ENCODE data around the gene GAS6. TPM values are rescaled to one million over a fixed set of nuclear protein-coding genes. Genes with fewer than 3 reads are reported as not detected.

Gene GAS6
- total and polyA plus RNA-seq, 2 experiments from 2014 or later, result 91.8 to 112 TPM

DNA sequence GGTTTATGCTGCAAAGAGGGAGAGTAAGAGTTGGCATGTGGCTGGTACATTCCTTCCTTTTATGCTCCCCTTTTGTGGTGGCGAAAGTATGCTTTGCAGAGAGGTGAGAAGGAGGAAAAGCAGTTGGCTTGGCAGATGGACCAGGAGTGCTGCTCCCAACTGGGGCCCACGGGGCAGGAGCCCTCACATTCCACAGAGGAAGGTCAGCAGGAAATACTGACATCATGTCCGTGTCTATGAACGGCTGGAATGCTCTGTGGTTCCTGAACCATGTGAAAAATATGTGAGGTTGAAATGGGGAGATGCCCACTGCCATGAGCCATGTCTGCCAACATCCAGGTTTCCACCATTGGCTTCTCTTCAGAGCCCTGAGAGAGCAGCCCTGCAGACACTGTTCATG lies 33.3 kb upstream of the GAS6 start:
- Histone ChIP-seq H3K4me1 (ENCODE audit: low read depth) (no peaks in the 10 kb centered on the region), H3K27ac (no peak overlapping the region), H3K36me3 (no peaks in the 10 kb centered on the region), H3K4me3 (no peak overlapping the region), H3K27me3 (no peaks in the 10 kb centered on the region), H3K9me3 (ENCODE audit: low read depth) (no peaks in the 10 kb centered on the region)
- TF ChIP-seq, protein P1, sequence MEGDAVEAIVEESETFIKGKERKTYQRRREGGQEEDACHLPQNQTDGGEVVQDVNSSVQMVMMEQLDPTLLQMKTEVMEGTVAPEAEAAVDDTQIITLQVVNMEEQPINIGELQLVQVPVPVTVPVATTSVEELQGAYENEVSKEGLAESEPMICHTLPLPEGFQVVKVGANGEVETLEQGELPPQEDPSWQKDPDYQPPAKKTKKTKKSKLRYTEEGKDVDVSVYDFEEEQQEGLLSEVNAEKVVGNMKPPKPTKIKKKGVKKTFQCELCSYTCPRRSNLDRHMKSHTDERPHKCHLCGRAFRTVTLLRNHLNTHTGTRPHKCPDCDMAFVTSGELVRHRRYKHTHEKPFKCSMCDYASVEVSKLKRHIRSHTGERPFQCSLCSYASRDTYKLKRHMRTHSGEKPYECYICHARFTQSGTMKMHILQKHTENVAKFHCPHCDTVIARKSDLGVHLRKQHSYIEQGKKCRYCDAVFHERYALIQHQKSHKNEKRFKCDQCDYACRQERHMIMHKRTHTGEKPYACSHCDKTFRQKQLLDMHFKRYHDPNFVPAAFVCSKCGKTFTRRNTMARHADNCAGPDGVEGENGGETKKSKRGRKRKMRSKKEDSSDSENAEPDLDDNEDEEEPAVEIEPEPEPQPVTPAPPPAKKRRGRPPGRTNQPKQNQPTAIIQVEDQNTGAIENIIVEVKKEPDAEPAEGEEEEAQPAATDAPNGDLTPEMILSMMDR (IDR thresholded peaks at IDR 0.05; ENCODE audit: low read depth, low read length), result no peak
- DNase-seq (ENCODE audit: low read depth in 1 of 2, low spot score in 1 of 2), result peak in 1 of 2 donors; percentile 91

DNA sequence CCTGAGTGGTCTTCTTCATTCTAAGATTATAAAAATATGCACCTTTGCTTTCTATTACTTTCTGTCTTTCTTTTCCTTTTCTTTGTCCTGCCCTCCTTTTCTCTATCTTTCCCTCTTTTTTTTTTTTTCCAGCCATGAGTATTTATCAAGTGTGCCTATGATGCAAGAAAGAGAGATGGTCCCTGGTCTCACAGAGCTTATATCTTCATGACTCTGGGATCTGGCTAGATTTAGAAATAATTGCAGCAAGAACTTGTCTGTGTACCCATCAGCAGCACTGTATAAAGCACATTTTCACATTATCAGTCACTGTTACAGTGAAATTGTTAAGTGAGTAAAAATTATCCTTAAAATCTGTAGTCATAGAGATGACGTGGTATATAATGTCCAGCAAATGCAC lies 31.6 kb upstream of the GAS6 start:
- H3K4me1 ChIP-seq (ENCODE audit: low read depth), result peaks cover 3% of the 10 kb centered on the region
- no peaks in the 10 kb centered on the region for H3K9me3 ChIP-seq (ENCODE audit: low read depth)
- no peaks in the 10 kb centered on the region for H3K36me3 ChIP-seq
- no peak overlapping the region for H3K27ac ChIP-seq
- no peaks in the 10 kb centered on the region for H3K27me3 ChIP-seq
- H3K4me3 ChIP-seq, result no peak overlapping the region
- TF ChIP-seq, protein P1 (IDR thresholded peaks at IDR 0.05; ENCODE audit: low read depth, low read length), result no peak
- DNase-seq (ENCODE audit: low read depth in 1 of 2, low spot score in 1 of 2), result peak in 1 of 2 donors; percentile 28

DNA sequence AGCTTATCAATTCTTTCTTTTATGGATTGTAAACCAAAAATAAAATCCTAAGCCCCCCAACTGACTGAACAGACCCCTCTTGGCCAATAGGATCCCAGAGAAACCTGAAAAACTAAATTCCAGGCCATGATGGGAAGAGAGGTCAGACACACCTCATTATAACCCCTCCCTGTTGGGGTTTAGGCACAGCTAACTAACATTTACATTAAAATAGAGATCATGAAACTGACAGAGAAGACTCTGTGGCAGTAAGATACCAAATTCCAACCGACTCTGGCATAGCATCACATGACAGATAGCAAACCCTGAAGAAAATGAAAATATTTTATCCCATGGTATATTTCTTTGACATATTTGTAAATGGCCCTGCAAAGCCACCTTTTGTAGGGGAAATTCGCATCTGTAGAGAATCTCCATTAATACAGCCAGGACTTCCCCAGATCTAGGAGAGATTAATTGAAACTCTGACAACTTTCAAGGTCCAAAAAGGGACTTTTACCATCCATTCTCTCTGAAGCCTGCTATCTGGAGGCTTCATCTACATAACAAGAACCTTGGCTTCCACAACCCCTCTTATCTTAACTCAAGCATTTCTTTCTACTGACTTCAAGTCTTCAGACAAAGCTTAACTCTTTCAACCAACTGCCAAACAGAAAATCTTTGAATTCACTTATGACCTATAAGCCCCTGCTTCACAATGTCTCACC lies 27.1 kb upstream of the GAS6 start:
- no peaks in the 10 kb centered on the region for H3K27me3 ChIP-seq
- peaks cover 3% of the 10 kb centered on the region for H3K4me1 ChIP-seq (ENCODE audit: low read depth)
- DNase-seq (ENCODE audit: low read depth in 1 of 2, low spot score in 1 of 2), result no peak
- TF ChIP-seq, protein P1 (IDR thresholded peaks at IDR 0.05; ENCODE audit: low read depth, low read length), result no peak
- H3K36me3 ChIP-seq, result no peaks in the 10 kb centered on the region
- H3K9me3 ChIP-seq (ENCODE audit: low read depth), result no peaks in the 10 kb centered on the region
- no peak overlapping the region for H3K4me3 ChIP-seq
- no peak overlapping the region for H3K27ac ChIP-seq

DNA sequence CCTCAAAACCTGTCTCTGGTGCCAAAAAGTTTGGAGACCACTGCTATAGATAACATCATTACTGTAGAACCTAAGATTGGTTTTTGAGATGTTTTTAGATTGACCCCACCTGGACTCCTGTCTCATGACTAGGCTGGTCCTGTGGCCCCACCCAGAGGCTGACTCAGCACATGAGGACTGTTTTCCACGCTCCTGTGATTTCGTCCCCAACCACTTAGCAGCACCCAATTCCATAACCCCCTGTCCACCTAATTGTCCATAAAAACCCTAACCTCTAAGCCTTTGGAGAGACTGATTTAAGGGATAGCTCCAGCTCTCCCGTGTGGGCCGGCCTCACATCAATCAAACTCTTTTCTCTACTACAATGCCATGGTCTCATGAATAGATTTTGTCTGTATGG lies 25.6 kb upstream of the GAS6 start:
- Histone ChIP-seq H3K36me3 (no peaks in the 10 kb centered on the region), H3K9me3 (ENCODE audit: low read depth) (no peaks in the 10 kb centered on the region), H3K27me3 (no peaks in the 10 kb centered on the region), H3K4me3 (no peak overlapping the region), H3K27ac (no peak overlapping the region), H3K4me1 (ENCODE audit: low read depth) (peaks cover 16% of the 10 kb centered on the region)
- TF ChIP-seq, protein P1 (IDR thresholded peaks at IDR 0.05; ENCODE audit: low read depth, low read length), result no peak
- no peak for DNase-seq (ENCODE audit: low read depth in 1 of 2, low spot score in 1 of 2)

DNA sequence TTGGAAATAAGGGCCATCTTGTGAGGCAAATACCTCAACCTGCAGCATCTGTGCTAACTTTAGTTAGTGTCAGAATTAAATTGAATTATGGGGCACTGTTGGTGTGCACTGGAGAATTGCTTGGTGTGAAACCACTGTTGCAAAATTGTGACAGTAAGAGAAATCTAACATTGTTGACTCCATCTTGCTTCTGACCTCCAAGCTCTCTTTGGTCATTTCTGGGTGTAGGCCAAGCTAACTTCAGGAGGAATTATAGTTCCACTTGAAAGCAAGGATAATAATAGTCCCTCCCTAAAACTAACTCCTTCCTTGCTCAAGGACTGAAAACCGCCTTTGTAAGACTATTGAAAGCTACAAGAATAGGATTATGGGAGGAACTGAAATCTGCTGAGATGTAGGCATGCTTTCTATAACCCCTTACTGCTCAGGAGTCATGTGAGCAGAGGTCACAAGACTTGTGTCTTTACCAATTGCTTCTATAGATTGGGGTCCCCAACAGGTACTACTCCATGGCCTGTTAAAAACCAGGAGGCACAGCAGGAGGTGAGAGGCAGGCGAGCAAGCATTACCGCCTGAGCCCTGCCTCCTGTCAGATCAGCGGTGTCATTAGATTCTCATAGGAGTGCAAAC lies 24.9 kb upstream of the GAS6 start:
- peaks cover 16% of the 10 kb centered on the region for H3K4me1 ChIP-seq (ENCODE audit: low read depth)
- H3K36me3 ChIP-seq, result no peaks in the 10 kb centered on the region
- TF ChIP-seq, protein P1 (IDR thresholded peaks at IDR 0.05; ENCODE audit: low read depth, low read length), result no peak
- no peaks in the 10 kb centered on the region for H3K9me3 ChIP-seq (ENCODE audit: low read depth)
- no peak for DNase-seq (ENCODE audit: low read depth in 1 of 2, low spot score in 1 of 2)
- no peaks in the 10 kb centered on the region for H3K27me3 ChIP-seq
- H3K4me3 ChIP-seq, result no peak overlapping the region
- no peak overlapping the region for H3K27ac ChIP-seq
